HG02798 (cell line): Measurements from ENCODE around the gene IL6ST.
A peak's percentile ranks its signal among the peaks of the same experiment; 100 is the strongest.
"Not testable (repeated sequence)": the region's sequence is repeated elsewhere in the genome, so short reads cannot be mapped to it uniquely, and the experiment has no call there.

Experiments
- ATAC-seq: cut with Tn5 transposase; IDR thresholded peaks from one replicate; pipeline ENCODE4 v1.9.1; 2021; ENCODE audit warnings: mild to moderate bottlenecking; ENCODE audit not compliant: unreplicated experiment, poor library complexity

IL6ST gene

GRCh38 chr5:55973296-55973695 lies 21.5 kb downstream of the IL6ST start:
- ATAC-seq, result no peak

GRCh38 chr5:55969956-55970355 lies 24.8 kb downstream of the IL6ST start:
- no peak for ATAC-seq

GRCh38 chr5:55966284-55966683 lies 28.5 kb downstream of the IL6ST start:
- no peak for ATAC-seq

DNA sequence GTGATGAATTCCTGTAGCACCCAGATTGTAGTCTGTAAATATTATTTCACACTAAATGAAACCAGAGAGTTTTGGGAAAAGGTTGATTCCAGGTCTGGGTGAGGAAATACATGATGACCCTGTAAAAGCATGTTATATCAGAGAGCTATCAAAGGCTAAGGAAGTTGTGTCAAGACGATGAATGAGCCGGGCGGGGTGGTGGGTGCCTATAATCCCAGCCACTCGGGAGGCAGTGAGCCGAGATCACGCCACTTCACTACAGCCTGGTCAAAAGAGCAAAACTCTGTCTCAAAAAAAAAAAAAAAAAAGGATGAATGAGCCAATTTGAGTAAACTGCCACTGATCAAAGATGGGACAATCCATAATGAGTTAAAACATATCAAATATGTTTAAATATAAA lies 29.2 kb downstream of the IL6ST start:
- ATAC-seq, result no peak

DNA sequence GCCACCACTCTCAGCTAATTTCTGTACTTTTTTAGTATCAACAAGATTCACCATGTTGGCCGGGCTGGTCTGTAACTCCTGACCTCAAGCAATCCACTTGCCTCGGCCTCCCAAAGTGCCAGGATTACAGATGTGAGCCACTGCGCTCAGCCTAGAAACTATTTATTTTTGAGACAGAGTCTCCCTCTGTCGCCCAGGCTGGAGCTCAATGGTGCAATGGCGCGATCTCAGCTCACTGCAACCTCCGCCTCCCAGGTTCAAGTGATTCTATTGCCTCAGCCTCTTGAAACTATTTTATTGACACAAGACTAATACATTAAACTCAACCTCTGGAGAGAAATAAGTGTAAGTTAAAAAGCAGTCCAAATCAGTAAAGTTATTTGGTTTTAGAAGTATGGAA lies 34.0 kb downstream of the IL6ST start:
- ATAC-seq, result no peak

GRCh38 chr5:55959208-55959607 lies 35.6 kb downstream of the IL6ST start:
- ATAC-seq, result no peak

DNA sequence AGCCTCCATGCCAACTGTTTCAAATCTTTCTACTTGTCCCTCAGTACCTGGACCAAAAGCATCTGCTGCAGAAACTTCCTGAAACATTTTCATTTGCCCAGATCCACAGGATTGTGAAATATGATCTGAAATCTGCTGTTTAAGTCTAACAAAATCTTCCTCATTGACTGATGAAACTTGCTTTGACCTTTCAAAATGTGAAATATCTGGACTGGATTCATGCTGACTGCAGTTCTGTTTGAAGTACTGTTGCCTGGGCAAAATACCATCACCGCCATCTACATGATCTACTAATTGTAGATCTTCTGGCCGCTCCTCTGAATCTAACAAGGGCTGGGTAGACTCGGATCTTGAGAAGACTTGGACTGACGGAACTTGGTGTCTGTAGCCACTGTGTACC lies 53.6 kb downstream of the IL6ST start:
- not testable (repeated sequence) for ATAC-seq

- not testable (repeated sequence) for ATAC-seq
Measured at GRCh38 chr5:55937598-55937997, 57.2 kb downstream of the IL6ST start.

DNA sequence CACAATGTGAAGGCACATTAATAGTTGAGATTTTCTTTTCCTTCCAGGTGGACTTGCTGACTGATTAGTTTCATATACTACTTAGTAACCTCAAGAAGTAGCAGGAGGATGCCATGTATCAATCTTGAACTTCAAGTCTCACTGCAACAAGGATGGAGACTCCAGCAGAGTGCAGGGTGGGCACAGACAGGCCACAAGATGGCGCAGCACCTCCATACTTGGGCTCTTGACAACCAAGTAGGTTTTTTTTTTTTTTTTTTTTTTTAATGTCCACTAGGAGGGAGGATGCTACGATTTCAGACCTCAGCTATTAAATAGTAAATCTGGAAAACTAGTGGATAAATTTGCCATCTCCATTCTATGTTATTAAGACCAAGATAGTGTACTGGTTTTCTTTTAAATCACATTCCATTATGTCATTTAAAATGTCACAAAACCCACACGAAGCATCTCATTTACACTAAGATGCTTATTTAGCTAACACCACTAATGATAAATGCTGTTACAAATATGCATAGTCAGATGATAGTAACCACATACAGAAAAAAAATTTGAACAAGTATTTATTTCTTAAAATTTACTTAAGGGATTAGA lies 58.6 kb downstream of the IL6ST start:
- peak; percentile 73 for ATAC-seq

GRCh38 chr5:55935371-55935770 lies 59.4 kb downstream of the IL6ST start:
- ATAC-seq, result no peak

GRCh38 chr5:55934720-55935119 lies 60.0 kb downstream of the IL6ST start:
- no peak for ATAC-seq

GRCh38 chr5:55934115-55934613 lies 60.6 kb downstream of the IL6ST start:
- ATAC-seq, result no peak

- ATAC-seq, result no peak
Measured at GRCh38 chr5:55933377-55934114, 61.2 kb downstream of the IL6ST start.

DNA sequence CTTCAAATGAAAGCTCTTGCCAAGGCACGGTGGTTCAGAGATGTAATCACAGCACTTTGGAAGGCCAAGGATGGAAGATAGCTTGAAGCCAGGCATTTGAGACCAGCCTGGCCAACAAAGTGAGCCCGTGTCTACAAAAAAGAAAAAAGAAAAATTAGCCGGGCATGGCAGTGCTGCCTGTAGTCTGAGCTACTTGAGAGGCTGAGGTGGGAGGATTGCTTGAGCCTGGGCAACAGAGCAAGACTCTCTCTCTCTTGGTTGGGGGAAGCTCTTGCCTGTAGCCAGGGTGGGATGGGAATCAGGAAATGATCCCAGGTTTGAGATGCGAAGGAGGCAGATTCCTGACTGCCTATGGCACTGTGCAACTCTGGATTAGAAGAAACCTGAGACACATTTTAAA lies 62.1 kb downstream of the IL6ST start:
- ATAC-seq, result no peak

DNA sequence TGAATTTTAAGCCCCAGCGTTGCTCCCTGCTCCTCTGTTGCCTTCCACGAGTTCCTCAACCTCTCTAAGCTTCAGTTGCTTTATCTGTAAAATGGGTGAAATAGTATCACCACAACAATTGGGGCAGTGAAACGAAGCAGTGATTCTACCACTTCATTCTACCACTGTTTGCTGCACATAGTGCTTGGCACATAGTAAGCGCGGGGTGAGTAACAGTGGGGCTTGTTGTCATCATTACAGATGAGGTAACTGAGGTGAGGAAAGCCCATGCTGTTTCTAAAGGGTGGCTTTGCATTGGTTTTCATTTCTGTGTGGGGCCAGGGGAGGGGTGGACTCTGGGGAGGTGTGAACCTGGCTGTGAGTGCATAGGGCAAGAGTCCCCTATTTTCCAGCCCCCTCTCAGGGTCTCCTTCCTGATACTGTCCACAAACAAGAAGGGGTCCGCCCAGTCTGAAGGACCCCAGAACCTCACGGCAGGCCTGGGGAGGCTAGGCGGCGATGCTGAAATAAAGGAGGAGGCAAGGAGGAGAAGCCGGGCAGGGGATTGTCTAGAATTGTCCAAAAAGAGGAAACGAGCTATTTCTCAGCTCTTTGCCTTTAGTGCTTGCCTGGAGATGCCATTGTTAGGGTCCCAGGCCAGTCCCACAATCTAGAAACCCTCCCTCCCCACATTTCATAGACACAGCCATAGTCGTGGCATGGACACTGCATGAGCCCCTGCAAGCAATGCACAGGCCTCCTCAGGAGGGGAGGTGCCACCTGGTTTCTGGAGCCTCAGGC lies 65.6 kb downstream of the IL6ST start:
- ATAC-seq, result no peak

DNA sequence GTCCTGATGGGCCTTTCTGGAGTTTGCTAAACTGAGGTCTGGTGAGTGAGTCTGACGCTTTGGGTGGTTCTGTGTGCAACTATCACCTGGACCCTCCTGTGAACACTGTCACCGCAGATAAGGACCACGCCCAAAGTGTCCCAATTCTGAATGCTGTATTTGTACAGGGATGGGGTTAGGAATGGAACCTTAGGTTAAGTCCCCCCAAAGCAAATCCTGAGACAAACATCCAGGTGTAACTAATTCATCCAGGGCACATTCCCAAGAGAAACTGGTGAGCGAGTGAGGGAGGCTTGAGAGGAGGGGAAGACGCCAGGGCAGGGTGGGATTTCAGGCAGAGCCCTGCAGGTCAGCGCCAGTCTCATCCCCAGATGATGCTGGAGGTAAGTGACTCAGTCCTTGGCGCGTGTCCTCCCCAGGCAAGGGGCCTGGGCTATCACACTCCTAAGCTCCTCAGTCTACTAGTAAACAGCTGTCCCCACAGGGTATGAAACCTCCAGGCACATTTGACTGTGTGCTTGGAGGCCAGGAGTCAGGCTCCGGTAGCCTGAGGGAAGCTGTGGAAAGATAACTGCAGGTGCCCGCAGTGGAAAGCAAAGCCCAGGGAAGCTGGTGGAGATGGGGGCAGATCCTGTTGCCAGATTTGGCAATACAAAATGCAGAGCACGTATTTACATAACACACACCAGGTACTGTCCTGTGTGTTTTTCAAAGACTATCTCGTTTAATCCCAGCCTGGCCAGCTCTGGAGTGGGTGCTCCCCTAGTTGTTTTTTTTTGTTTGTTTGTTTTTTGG lies 66.7 kb downstream of the IL6ST start:
- no peak for ATAC-seq

GRCh38 chr5:55926476-55926875 lies 68.3 kb downstream of the IL6ST start:
- no peak for ATAC-seq

DNA sequence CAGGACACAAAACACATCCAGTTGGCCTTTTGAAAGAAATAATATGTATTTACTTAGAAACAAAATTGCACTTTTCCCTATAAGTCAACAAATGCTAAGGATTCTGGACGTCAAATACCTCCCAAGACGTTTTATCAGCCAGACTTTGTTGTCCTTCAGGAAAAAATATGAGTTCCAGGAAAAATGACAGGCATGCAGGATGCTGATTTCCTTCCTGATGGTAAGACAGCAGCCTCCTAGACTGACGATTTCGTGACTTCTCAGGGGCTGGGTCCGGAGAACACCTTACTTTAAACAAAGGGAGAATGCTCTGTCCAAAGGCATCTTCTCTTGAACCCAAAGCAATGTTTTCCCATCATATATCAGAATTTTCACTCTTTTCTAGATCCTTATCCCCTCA lies 69.1 kb downstream of the IL6ST start:
- ATAC-seq, result no peak

DNA sequence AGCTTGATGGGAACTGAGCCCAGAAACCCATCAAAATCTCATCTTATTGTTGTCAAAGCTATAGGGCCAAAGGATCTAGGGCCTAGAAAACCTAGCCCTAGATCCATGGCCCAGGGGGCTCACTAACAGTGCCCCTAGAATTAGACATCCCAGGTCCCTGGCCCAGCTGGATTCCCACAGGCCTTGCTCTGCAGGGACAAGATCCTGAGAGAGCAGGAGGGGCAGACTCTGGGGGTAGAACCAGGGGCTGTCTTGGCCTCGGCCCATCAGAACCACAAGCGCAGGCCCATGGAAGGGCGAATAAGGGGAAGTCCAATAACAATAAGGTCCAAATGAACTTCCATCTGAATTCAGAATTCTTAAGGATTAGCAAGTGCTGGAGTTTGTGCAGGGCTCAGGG lies 69.6 kb downstream of the IL6ST start:
- no peak for ATAC-seq

DNA sequence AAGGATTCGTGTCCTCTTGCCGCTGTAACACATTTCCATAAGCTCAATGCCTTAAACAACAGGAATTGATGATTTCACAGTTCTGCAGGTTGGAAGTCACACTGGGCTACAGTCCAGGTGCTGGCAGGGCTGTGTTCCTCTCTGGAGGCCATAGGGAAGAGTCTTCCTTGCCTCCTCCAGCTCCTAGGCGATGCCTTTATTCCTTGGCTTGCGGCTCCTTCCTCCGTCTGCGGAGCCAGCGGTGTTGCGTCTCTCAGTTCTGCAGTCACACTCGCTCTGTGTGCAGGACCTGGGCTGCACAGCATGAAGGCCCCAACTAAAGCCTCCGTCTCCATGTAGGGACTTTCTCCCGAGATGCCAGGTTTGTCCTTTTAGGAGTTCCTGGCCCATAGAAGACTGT lies 70.0 kb downstream of the IL6ST start:
- ATAC-seq, result no peak
